HG02884 (cell line): Measurements from ENCODE around the gene DMXL2.
A peak's percentile ranks its signal among the peaks of the same experiment; 100 is the strongest.
"Not testable (repeated sequence)": the region's sequence is repeated elsewhere in the genome, so short reads cannot be mapped to it uniquely, and the experiment has no call there.

Experiments used
- ATAC-seq: cut with Tn5 transposase; IDR thresholded peaks from one replicate; pipeline ENCODE4 v1.9.1; 2021; ENCODE audit warnings: mild to moderate bottlenecking, moderate library complexity; ENCODE audit not compliant: unreplicated experiment

DMXL2 gene

GRCh38 chr15:51622604-51623370 is at the start of gene DMXL2:
TSS of gene DMXL2 (minus strand) at chr15:51622771. CDS start at chr15:51622545, 226 bp downstream.
- peak; percentile 27 for ATAC-seq

- no peak for ATAC-seq
Measured at GRCh38 chr15:51672155-51672687, 49.6 kb upstream of the DMXL2 start.

DNA sequence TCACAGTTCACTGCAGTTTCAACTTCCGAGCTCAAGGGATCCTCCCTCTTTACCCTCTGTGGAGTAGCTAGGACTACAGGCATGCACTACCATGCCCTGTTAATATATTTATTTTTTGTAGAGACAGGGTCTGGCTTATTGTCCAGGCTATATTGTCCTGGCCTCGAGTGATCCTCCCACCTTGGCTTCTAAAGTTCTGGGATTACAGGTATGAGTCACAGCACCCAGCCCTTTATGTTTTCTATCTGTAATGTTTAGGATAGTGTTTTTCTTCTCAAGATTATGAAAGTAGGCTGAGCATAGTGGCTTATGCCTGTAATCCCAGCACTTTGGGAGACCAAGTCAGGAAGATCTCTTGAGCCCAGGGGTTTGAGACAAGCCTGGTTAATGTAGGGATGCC is 46.8 kb upstream of the DMXL2 start:
- no peak for ATAC-seq

DNA sequence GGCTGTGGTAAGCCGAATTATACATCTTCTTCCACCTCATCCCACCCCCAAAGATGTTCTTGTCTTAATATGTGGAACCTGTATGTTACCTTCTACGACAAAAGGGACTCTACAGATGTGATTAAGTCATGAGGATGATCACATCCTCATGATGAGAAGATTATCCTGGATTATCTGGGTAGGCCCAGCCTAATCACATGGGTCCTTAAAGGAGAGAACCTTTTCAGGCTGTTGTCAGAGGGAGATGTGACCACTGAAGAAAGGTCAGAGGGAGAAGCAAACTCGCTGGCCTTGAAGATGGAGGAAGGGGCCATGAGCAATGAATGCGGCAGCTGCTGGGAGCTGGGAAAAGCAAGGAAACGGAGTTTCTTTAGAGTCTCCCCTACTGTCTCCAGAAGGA is 45.9 kb upstream of the DMXL2 start:
- no peak for ATAC-seq

DNA sequence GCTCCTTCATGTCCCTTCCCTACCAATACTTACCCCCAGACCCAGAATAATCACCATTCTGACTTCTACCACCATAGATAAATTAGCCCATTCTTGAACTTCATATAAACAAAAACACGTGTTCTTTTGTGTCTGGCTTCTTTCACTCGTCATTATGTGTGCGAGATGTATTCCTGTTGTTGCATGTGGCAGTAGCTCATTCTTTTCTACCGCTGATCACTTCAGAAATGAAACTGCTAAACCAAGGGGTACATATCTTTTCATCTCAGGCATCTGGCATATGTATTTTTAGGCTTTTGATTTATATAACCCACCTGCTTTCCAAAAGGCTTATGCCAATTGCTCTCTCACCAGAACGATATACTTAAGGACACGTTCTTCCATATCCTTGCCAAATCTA is 44.9 kb upstream of the DMXL2 start:
- ATAC-seq, result no peak

GRCh38 chr15:51661072-51661471 is 38.5 kb upstream of the DMXL2 start:
- ATAC-seq, result no peak

- ATAC-seq, result no peak
Measured at GRCh38 chr15:51658664-51659063, 36.1 kb upstream of the DMXL2 start.

- ATAC-seq, result not testable (repeated sequence)
Measured at GRCh38 chr15:51655401-51656057, 33.0 kb upstream of the DMXL2 start.

GRCh38 chr15:51652084-51652668 is 29.6 kb upstream of the DMXL2 start:
- ATAC-seq, result no peak

DNA sequence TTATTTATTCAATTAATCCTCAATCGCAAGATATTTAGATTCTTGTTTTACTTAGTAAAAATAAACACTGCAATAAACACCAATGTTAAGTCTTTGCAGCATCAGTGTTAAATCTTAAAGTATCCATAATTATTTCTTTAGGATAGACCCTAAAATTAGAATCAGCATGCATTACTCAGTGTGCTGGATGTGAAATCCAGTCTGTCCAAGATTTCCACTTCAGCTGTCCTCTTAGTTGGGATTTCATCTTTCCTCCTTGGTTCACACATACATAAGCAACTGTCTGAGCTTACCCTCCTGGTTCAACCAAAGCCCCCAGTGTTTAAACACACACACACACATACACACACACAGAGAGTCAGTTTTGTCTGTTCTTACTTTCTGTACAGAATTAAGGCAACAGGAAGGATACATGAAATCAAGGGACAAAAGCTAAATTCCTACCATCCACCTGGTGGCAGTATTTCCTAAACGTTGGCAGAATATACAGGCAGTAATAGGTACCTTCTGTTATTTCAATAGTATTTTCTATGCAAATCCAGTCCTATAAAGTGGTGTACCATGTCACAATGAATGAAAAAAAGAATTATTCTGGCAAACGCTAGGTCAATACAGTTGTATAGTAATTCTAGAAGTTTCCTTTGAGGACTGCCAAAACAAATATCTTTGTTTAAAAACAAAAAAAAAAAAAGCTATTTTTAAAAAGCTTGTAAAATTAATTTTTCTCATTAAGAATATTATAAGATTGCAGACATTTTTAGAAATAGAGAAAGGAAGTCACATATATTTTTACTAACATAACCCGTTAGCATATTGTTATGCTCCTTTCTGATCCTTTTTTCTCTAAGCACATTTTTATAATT is 27.3 kb upstream of the DMXL2 start:
- ATAC-seq, result no peak

- ATAC-seq, result not testable (repeated sequence)
Measured at GRCh38 chr15:51648643-51649042, 26.1 kb upstream of the DMXL2 start.

- not testable (repeated sequence) for ATAC-seq
Measured at GRCh38 chr15:51648101-51648500, 25.5 kb upstream of the DMXL2 start.

GRCh38 chr15:51647128-51647562 is 24.6 kb upstream of the DMXL2 start:
- ATAC-seq, result no peak

DNA sequence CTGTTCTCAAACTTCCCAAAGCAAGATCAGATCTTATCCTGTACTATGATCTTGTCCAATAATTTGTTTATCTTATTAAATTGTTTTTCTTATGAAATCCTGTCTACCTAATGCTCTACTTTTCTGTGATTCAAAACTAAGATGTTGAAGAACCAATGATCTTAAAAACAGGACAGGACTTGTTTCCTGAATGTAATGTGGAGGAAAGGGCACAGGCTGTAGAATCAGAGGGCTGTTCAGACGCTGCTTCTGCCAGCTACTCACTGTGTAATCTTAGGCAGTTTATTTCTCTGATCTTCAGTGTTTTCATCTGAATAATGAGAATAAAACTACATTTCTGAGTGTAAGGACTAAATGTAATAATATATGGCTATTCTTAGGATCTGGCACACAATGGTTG is 20.1 kb upstream of the DMXL2 start:
- no peak for ATAC-seq

DNA sequence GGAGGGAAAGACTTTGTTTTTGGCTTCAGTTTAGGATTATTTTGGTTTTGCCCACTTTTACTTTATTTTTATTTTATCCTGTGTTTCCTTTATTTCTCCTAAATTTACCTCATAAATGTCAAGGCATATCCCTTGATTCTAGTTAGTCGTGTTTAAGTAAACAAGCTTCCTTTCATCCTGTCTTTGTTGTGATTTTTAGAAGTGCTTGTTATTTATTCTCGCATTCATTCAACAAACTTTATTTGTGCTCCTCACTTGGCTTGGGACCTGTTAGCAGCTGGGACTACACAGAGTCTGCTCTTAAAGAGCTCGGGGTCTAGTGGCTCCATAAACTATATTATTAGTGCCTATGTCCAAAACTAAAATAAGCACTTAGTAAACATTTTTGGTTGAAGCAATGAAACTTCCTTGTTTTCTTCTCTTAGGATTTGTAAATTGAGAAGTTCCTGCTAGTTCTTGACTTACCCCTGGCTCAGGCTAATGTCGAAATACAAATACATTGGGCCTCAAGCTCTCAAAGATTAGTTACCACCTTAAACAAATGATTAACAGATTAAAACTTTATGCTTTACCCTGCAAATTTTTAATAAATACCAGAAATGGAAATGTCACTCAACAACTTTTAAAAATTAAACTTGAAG is 19.0 kb upstream of the DMXL2 start:
- ATAC-seq, result no peak

DNA sequence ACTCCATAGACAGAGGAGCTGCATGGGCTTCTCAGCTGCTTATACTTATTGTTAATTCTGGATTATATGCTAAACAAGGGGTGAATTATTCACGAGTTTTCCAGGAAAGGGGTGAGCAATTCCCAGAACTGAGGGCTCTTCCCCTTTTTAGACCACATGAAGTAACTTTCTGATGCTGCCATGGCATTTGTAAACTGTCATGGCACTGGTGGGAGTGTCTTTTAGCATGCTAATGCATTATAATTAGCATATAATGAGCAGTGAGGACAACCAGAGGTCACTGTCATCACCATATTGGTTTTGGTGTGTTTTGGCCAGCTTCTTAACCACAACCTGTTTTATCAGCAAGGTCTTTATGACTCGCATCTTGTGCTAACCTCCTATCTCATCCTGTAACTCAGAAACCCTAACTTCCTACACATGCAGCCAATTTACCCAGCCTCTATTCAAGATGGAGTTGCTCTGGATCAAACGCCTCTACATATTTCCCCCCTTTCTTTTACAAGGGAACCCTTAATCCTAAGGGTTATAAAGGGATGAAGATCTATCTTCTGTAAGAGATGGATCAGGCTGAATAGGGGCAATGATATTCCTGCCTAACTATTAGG is 12.1 kb upstream of the DMXL2 start:
- no peak for ATAC-seq

- ATAC-seq, result no peak
Measured at GRCh38 chr15:51629612-51630011, 7.0 kb upstream of the DMXL2 start.

DNA sequence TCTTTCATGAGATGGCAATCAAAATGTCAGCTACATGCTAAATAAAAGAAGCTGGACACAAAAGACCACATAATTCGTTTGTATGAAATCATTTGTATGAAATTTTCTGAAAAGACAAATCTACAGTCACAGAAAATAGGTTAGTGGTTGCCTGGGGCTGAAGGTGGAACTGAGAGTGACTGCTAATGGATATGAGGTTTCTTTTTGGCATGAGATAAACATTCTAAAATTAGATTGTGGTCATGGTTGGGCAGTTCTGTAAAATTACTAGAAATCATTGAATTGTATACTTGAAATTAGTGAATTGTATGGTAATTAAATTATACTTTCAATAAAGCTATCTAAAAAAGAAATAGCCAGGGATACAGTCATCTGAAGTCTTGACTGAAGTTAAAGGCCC is 2.7 kb upstream of the DMXL2 start:
- peak; percentile 36 for ATAC-seq

GRCh38 chr15:51624022-51624421 is 1.5 kb upstream of the DMXL2 start:
- ATAC-seq, result no peak

DNA sequence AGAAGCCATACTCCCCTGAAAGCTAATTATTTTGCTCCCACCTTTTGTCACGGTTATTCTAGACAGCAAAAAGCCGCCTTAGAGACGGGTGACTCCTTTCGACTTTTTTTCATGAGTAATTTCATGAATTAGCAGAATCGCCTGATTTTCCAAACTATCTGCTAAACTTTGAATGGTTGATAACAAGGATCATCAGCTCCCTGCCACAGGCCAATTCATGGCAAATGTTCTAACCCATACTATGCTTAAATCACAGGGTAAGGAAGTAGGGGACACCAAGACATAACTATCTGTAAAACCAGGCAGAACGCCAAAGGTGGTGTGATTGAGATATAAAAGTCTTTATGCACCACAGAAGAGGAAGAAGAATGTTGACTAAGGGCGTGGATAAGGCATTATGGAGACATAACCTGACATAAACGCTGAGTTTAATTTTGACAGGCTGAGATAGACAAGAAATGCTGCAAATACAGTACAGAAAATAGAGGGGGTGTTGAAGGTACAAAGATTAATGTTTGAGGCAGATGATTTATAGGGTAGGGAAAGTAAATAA is 891 bp upstream of the DMXL2 start:
- no peak for ATAC-seq
